ENCODE measurements around the gene DNAJC1.

DNA sequence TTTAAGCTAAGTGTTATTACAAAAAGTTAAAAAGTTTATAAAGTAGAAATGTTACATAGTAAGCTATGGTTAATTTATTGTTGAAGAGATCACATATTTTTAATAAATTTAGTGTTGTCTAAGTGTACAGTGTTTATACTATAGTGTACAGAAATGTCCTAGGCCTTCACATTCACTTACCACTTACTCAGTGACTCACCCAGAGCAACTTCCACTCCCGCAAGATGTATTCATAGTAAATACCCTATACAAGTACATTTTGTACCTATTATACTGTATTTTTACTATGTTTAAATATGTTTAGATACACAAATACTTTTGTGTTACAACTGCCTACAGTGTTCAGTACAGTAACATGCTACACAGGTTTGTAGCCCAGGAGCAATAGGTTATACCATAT is 69.2 kb downstream of the DNAJC1 start:
- TF ChIP-seq, protein P1, sequence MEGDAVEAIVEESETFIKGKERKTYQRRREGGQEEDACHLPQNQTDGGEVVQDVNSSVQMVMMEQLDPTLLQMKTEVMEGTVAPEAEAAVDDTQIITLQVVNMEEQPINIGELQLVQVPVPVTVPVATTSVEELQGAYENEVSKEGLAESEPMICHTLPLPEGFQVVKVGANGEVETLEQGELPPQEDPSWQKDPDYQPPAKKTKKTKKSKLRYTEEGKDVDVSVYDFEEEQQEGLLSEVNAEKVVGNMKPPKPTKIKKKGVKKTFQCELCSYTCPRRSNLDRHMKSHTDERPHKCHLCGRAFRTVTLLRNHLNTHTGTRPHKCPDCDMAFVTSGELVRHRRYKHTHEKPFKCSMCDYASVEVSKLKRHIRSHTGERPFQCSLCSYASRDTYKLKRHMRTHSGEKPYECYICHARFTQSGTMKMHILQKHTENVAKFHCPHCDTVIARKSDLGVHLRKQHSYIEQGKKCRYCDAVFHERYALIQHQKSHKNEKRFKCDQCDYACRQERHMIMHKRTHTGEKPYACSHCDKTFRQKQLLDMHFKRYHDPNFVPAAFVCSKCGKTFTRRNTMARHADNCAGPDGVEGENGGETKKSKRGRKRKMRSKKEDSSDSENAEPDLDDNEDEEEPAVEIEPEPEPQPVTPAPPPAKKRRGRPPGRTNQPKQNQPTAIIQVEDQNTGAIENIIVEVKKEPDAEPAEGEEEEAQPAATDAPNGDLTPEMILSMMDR (IDR thresholded peaks at IDR 0.05), result no peak
- TF ChIP-seq ZNF232 (CRISPR knock-in tag; IDR thresholded peaks at IDR 0.05) (no peak), ETV6 (CRISPR knock-in tag; IDR thresholded peaks at IDR 0.05) (no peak), ZNF396 (CRISPR knock-in tag; IDR thresholded peaks at IDR 0.05; ENCODE audit: borderline replicate concordance) (no peak), TEAD4 (CRISPR knock-in tag; IDR thresholded peaks at IDR 0.05) (no peak)
- TF ChIP-seq, protein P2, sequence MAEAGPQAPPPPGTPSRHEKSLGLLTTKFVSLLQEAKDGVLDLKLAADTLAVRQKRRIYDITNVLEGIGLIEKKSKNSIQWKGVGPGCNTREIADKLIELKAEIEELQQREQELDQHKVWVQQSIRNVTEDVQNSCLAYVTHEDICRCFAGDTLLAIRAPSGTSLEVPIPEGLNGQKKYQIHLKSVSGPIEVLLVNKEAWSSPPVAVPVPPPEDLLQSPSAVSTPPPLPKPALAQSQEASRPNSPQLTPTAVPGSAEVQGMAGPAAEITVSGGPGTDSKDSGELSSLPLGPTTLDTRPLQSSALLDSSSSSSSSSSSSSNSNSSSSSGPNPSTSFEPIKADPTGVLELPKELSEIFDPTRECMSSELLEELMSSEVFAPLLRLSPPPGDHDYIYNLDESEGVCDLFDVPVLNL (CRISPR knock-in tag; IDR thresholded peaks at IDR 0.05; ENCODE audit: borderline replicate concordance, low read depth), result no peak
- TF ChIP-seq, protein P3, sequence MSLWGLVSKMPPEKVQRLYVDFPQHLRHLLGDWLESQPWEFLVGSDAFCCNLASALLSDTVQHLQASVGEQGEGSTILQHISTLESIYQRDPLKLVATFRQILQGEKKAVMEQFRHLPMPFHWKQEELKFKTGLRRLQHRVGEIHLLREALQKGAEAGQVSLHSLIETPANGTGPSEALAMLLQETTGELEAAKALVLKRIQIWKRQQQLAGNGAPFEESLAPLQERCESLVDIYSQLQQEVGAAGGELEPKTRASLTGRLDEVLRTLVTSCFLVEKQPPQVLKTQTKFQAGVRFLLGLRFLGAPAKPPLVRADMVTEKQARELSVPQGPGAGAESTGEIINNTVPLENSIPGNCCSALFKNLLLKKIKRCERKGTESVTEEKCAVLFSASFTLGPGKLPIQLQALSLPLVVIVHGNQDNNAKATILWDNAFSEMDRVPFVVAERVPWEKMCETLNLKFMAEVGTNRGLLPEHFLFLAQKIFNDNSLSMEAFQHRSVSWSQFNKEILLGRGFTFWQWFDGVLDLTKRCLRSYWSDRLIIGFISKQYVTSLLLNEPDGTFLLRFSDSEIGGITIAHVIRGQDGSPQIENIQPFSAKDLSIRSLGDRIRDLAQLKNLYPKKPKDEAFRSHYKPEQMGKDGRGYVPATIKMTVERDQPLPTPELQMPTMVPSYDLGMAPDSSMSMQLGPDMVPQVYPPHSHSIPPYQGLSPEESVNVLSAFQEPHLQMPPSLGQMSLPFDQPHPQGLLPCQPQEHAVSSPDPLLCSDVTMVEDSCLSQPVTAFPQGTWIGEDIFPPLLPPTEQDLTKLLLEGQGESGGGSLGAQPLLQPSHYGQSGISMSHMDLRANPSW (CRISPR knock-in tag; conservative IDR thresholded peaks at IDR 0.05; ENCODE audit: low read depth), result no peak
- TF ChIP-seq, protein P4, sequence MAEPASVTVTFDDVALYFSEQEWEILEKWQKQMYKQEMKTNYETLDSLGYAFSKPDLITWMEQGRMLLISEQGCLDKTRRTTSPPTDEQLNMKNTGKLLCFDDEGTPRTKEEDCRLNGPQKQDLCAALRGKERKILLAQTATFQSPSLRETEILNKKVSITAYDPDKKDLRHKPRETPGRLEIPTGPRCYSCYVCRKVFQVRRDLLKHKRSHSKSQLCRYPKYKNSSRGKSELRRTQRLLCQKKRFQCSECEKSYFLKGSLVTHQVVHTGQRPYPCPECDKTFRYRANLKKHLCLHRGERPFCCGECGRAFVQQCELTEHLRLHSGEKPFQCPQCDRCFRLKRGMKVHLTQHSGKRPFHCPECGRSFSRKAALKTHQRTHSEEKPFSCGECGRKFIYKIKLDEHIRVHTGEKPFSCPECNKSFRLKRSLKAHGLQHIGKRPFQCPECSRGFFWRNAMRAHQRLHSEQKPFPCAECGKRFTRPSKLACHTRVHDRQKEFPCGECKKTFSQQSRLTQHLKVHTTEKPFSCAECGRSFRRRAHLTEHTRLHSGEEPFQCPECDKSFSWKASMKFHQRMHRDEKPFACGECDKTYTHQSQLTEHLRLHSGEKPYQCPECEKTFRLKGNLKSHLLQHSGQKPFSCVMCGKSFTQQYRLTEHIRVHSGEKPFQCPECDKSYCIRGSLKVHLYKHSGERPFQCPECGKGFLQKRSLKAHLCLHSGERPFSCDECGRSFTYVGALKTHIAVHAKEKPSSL (CRISPR knock-in tag; conservative IDR thresholded peaks at IDR 0.05), result no peak
- TF ChIP-seq, protein P5, sequence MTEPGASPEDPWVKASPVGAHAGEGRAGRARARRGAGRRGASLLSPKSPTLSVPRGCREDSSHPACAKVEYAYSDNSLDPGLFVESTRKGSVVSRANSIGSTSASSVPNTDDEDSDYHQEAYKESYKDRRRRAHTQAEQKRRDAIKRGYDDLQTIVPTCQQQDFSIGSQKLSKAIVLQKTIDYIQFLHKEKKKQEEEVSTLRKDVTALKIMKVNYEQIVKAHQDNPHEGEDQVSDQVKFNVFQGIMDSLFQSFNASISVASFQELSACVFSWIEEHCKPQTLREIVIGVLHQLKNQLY (CRISPR knock-in tag; IDR thresholded peaks at IDR 0.05), result no peak
- TF ChIP-seq, protein P6, sequence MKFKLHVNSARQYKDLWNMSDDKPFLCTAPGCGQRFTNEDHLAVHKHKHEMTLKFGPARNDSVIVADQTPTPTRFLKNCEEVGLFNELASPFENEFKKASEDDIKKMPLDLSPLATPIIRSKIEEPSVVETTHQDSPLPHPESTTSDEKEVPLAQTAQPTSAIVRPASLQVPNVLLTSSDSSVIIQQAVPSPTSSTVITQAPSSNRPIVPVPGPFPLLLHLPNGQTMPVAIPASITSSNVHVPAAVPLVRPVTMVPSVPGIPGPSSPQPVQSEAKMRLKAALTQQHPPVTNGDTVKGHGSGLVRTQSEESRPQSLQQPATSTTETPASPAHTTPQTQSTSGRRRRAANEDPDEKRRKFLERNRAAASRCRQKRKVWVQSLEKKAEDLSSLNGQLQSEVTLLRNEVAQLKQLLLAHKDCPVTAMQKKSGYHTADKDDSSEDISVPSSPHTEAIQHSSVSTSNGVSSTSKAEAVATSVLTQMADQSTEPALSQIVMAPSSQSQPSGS (CRISPR knock-in tag; IDR thresholded peaks at IDR 0.05; ENCODE audit: borderline replicate concordance, low read depth), result no peak
- TF ChIP-seq, protein P7, sequence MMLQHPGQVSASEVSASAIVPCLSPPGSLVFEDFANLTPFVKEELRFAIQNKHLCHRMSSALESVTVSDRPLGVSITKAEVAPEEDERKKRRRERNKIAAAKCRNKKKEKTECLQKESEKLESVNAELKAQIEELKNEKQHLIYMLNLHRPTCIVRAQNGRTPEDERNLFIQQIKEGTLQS (CRISPR knock-in tag; conservative IDR thresholded peaks at IDR 0.05), result no peak
- TF ChIP-seq, protein P8, sequence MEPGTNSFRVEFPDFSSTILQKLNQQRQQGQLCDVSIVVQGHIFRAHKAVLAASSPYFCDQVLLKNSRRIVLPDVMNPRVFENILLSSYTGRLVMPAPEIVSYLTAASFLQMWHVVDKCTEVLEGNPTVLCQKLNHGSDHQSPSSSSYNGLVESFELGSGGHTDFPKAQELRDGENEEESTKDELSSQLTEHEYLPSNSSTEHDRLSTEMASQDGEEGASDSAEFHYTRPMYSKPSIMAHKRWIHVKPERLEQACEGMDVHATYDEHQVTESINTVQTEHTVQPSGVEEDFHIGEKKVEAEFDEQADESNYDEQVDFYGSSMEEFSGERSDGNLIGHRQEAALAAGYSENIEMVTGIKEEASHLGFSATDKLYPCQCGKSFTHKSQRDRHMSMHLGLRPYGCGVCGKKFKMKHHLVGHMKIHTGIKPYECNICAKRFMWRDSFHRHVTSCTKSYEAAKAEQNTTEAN (CRISPR knock-in tag; IDR thresholded peaks at IDR 0.05), result no peak

All from WTC11 (cell line).